Endothelial cell of umbilical vein (primary cell): ENCODE results near the gene MDFI. TPM values are rescaled to one million over a fixed set of nuclear protein-coding genes. Genes with fewer than 3 reads are reported as not detected.

Source experiments
- BruUV-seq: library from RNA; stranded (reverse); fragments of 400-500 nt; replicated peaks from 2 replicates; lab custom pipeline; 2021; lab: Mats Ljungman, UMichigan
- CTCF ChIA-PET: fragments of 300-600, 350-600 bp; sonication (Branson Sonifier 250); formaldehyde crosslinking; loops from one replicate; lab custom pipeline; 2021; ENCODE audit warnings: antibody characterized with exemption, inconsistent platforms; lab: Charles Lee
- POLR2A ChIA-PET: fragments of 300-600, 350-600 bp; sonication (Branson Sonifier 250); formaldehyde crosslinking; loops from one replicate; lab custom pipeline; 2021; ENCODE audit warnings: antibody characterized with exemption, inconsistent platforms; lab: Charles Lee
- DNase-seq: peaks from one replicate; pipeline ENCODE4 v3.0.0-alpha.2; 2011; ENCODE audit warnings: low read depth, low spot score
- FAIRE-seq: peaks from 2 replicates; lab custom pipeline; 2011; peaks lifted over from hg19 to GRCh38; lab: Jason Lieb, UNC
- H2AFZ ChIP-seq: 2 replicates; pipeline ENCODE4 v1.6.0; 2012; ENCODE audit warnings: low read depth, low read length, control low read depth, inconsistent platforms
- H3K27ac ChIP-seq: 2 replicates; pipeline ENCODE4 v1.5.1; 2011; ENCODE audit warnings: low read depth, mild to moderate bottlenecking, control low read depth, low read length, moderate library complexity; ENCODE audit not compliant: insufficient read depth
- H3K27me3 ChIP-seq, 2 experiments: 2 replicates each; pipeline versions ENCODE4 v1.6.0 to v1.6.1; 2011; ENCODE audit warnings: low read length in 2 of 2, mixed read lengths in 1 of 2; ENCODE audit not compliant: control insufficient read depth in 2 of 2, insufficient read depth in 2 of 2
- H3K36me3 ChIP-seq, 2 experiments: 2 replicates in 1 of 2; 3 replicates in 1 of 2; pipeline ENCODE4 v1.5.1; 2011; ENCODE audit warnings: low read length in 2 of 2, mild to moderate bottlenecking in 1 of 2, moderate library complexity in 1 of 2; ENCODE audit not compliant: control insufficient read depth in 2 of 2, insufficient read depth in 2 of 2; ENCODE audit errors: extremely low read depth in 1 of 2
- H3K4me1 ChIP-seq: 3 replicates; pipeline ENCODE4 v1.5.1; 2011; ENCODE audit warnings: mild to moderate bottlenecking, low read length; ENCODE audit not compliant: control insufficient read depth, insufficient read depth; ENCODE audit errors: extremely low read depth
- H3K4me2 ChIP-seq: 2 replicates; pipeline ENCODE4 v1.6.1; 2011; ENCODE audit warnings: low read length, control low read depth, mixed read lengths; ENCODE audit not compliant: insufficient read depth
- H3K4me3 ChIP-seq, 3 experiments: fragments of 200-600 bp in 1 of 3; sonication (generic), shearing (Covaris generic) in 1 of 3; replicated peaks in 1 of 3; 2 replicates each; pipeline ENCODE4 v1.5.1; 2011 to 2016; ENCODE audit warnings: control low read depth in 3 of 3, low read length in 3 of 3, mild to moderate bottlenecking in 2 of 3, inconsistent platforms in 1 of 3, low read depth in 1 of 3, moderate library complexity in 1 of 3; ENCODE audit not compliant: insufficient read depth in 1 of 3
- H3K79me2 ChIP-seq: 2 replicates; pipeline ENCODE4 v1.6.0; 2012; ENCODE audit warnings: low read length, inconsistent platforms; ENCODE audit not compliant: control insufficient read depth, insufficient read depth
- H3K9ac ChIP-seq: replicated peaks from 2 replicates; pipeline ENCODE3; 2011; ENCODE audit warnings: low read length, control low read depth; ENCODE audit not compliant: insufficient read depth; ENCODE audit errors: extremely low read depth
- H3K9me1 ChIP-seq: replicated peaks from 3 replicates; pipeline ENCODE4 v1.6.0; 2011; ENCODE audit warnings: mild to moderate bottlenecking, low read length; ENCODE audit not compliant: control insufficient read depth, insufficient read depth; ENCODE audit errors: extremely low read depth
- H3K9me3 ChIP-seq: replicated peaks from 2 replicates; pipeline ENCODE4 v1.5.1; 2012; ENCODE audit warnings: low read length, inconsistent platforms; ENCODE audit not compliant: control insufficient read depth, insufficient read depth
- H4K20me1 ChIP-seq: replicated peaks from 2 replicates; pipeline ENCODE3; 2011; ENCODE audit warnings: mild to moderate bottlenecking, low read length; ENCODE audit not compliant: control insufficient read depth, insufficient read depth; ENCODE audit errors: extremely low read depth
- CTCF ChIP-seq, 2 donors: IDR thresholded peaks; 1 replicate in 1 of 2; 2 replicates in 1 of 2; pipeline ENCODE4 v1.5.1; 2011; ENCODE audit warnings: low read length in 2 of 2, mild to moderate bottlenecking in 2 of 2, moderate library complexity in 2 of 2, control low read depth in 1 of 2, inconsistent platforms in 1 of 2, low read depth in 1 of 2; ENCODE audit not compliant: insufficient read depth in 1 of 2; ENCODE audit errors: extremely low read depth in 1 of 2
- JUN ChIP-seq: IDR thresholded peaks from 2 replicates; pipeline ENCODE4 v1.6.1; 2011; ENCODE audit warnings: borderline replicate concordance, low read depth; ENCODE audit not compliant: insufficient read length, insufficient read depth
- MYC ChIP-seq: IDR thresholded peaks from one replicate; pipeline ENCODE4 v1.6.1; 2011; ENCODE audit warnings: mild to moderate bottlenecking, low read depth, low read length
- POLR2A ChIP-seq: IDR thresholded peaks from 2 replicates; pipeline ENCODE4 v1.6.1; 2012; ENCODE audit warnings: low read depth, mild to moderate bottlenecking, control low read depth, low read length
- dilution Hi-C: fragments of 300-500 bp; cut with MboI; formaldehyde crosslinking; loops from one replicate; pipeline ENCODE4 v1.15.0; 2019; ENCODE audit warnings: low sequenced_read_pairs; ENCODE audit not compliant: extremely low pct_ligation_motif_present
- intact Hi-C: fragments of 100-400 bp; cut with micrococcal nuclease; formaldehyde crosslinking; loops from one replicate; pipeline ENCODE4 v1.10.0; 2022
- polyA plus RNA-seq, 4 experiments: library from polyadenylated mRNA; depleted of rRNA in 3 of 4; stranded (reverse) in 3 of 4; unstranded in 1 of 4; fragments of >200 nt; gene quantifications; 2 replicates each; pipeline versions ENCODE4 v1.2.1 to v1.2.3, GENCODE V29; 2011 to 2012; ENCODE audit warnings: missing spikeins in 1 of 4
- total RNA-seq: library from RNA; stranded (reverse); gene quantifications from 2 replicates; pipeline ENCODE4 v1.2.3, GENCODE V29; 2021

MDFI gene
- total and polyA plus RNA-seq, 2 donors (not counting 3 experiments of a cell fraction or from before 2014, with no cell fraction given), result 32.4 to 74.1 TPM

- DNase-seq (no peak), FAIRE-seq (no peak)
- H3K79me2 ChIP-seq, result no peaks in the 10 kb centered on the region
- dilution Hi-C loops, result no loop called here
- no peak overlapping the region for H3K27ac ChIP-seq
- intact Hi-C loops, result no loop called here
- no peaks in the 10 kb centered on the region for H3K9me1 ChIP-seq
- H3K9ac ChIP-seq, result no peak overlapping the region
- H4K20me1 ChIP-seq, result no peaks in the 10 kb centered on the region
- BruUV-seq, result no TSS peak
- TF ChIP-seq JUN, result no peak
- no peak for TF ChIP-seq MYC
- no peak for TF ChIP-seq CTCF (IDR thresholded peaks at IDR 0.05; ENCODE audit: extremely low read depth in 1 of 2, insufficient read depth in 1 of 2, low read depth in 1 of 2, low read length in 2 of 2)
- no peak for TF ChIP-seq POLR2A
- no peak overlapping the region for H3K4me3 ChIP-seq
- CTCF ChIA-PET, result interaction anchor here (0.6 to 4.2 kb wide), 18 partner anchors 10 to 378 kb away, joined by 3 to 92 read pairs (median 6); no protein-coding TSS in a partner anchor
- no peak overlapping the region for H3K4me2 ChIP-seq
- H3K27me3 ChIP-seq, result no peaks in the 10 kb centered on the region
- no peak overlapping the region for H2AFZ ChIP-seq
- H3K36me3 ChIP-seq, result no peaks in the 10 kb centered on the region
- POLR2A ChIA-PET, result no interaction called here
- H3K9me3 ChIP-seq, result no peaks in the 10 kb centered on the region
- H3K4me1 ChIP-seq, result peaks cover 8% of the 10 kb centered on the region
Measured at GRCh38 chr6:41684311-41685180, 46.3 kb downstream of the MDFI start.
